WERI-Rb-1 (cell line): ENCODE measurements around the gene TEX12.

Source experiments
- DNase-seq: peaks from one replicate; pipeline ENCODE4 v3.0.0-alpha.2; 2020
- H3K27ac ChIP-seq: fragments of 250-450 bp; sonication (Bioruptor Pico); 2 replicates; pipeline ENCODE4 v1.5.1; 2020; ENCODE audit warnings: mild to moderate bottlenecking, moderate library complexity
- H3K27me3 ChIP-seq: fragments of 250-450 bp; sonication (Bioruptor Pico); 2 replicates; pipeline ENCODE4 v1.5.1; 2021; ENCODE audit warnings: mild to moderate bottlenecking, low read depth, moderate library complexity; ENCODE audit not compliant: insufficient read depth, severe bottlenecking
- H3K36me3 ChIP-seq: fragments of 250-450 bp; sonication (Bioruptor Pico); 2 replicates; pipeline ENCODE4 v1.5.1; 2020; ENCODE audit warnings: mild to moderate bottlenecking, moderate library complexity
- H3K4me3 ChIP-seq: 2 replicates; pipeline ENCODE4 v1.5.1; 2011; ENCODE audit warnings: low read depth, mild to moderate bottlenecking, control low read depth, low read length
- H3K9me3 ChIP-seq: fragments of 250-450 bp; sonication (Bioruptor Pico); 2 replicates; pipeline ENCODE4 v1.5.1; 2021; ENCODE audit warnings: mild to moderate bottlenecking, moderate library complexity; ENCODE audit not compliant: severe bottlenecking
- CTCF ChIP-seq: IDR thresholded peaks from 2 replicates; pipeline ENCODE4 v1.5.1; 2011; ENCODE audit warnings: low read depth, mild to moderate bottlenecking, control low read depth, inconsistent platforms, low read length

The TEX12 gene

GRCh38 chr11:112212290-112212689 is 45.1 kb downstream of the TEX12 start:
- no peak overlapping the region for H3K27ac ChIP-seq
- H3K36me3 ChIP-seq: no peaks in the 10 kb centered on the region

GRCh38 chr11:112212710-112213109 is 45.5 kb downstream of the TEX12 start:
- no peak for DNase-seq

More at GRCh38 chr11:112212290-112212689, 45.1 kb downstream of the TEX12 start:
- no peaks in the 10 kb centered on the region for H3K27me3 ChIP-seq
- H3K4me3 ChIP-seq: no peak overlapping the region
- no peaks in the 10 kb centered on the region for H3K9me3 ChIP-seq
- no peak for DNase-seq
- no peak for TF ChIP-seq CTCF

GRCh38 chr11:112213753-112214152 is 46.6 kb downstream of the TEX12 start:
- Histone ChIP-seq H3K36me3 (no peaks in the 10 kb centered on the region), H3K9me3 (no peaks in the 10 kb centered on the region)
- TF ChIP-seq CTCF: no peak

More at GRCh38 chr11:112212710-112213109, 45.5 kb downstream of the TEX12 start:
- Histone ChIP-seq H3K9me3 (no peaks in the 10 kb centered on the region), H3K4me3 (no peak overlapping the region), H3K27me3 (no peaks in the 10 kb centered on the region), H3K27ac (no peak overlapping the region), H3K36me3 (no peaks in the 10 kb centered on the region)
- TF ChIP-seq CTCF: no peak

GRCh38 chr11:112215621-112216020 is 48.4 kb downstream of the TEX12 start:
- DNase-seq: no peak
- Histone ChIP-seq H3K4me3 (no peak overlapping the region), H3K27ac (no peak overlapping the region), H3K9me3 (no peaks in the 10 kb centered on the region), H3K36me3 (no peaks in the 10 kb centered on the region), H3K27me3 (no peaks in the 10 kb centered on the region)
- TF ChIP-seq CTCF: no peak

More at GRCh38 chr11:112213753-112214152, 46.6 kb downstream of the TEX12 start:
- H3K4me3 ChIP-seq: no peak overlapping the region
- H3K27ac ChIP-seq: no peak overlapping the region
- no peak for DNase-seq
- H3K27me3 ChIP-seq: no peaks in the 10 kb centered on the region

- no peaks in the 10 kb centered on the region for H3K9me3 ChIP-seq
- no peak for DNase-seq
- H3K36me3 ChIP-seq: no peaks in the 10 kb centered on the region
- no peak overlapping the region for H3K4me3 ChIP-seq
- H3K27ac ChIP-seq: no peak overlapping the region
- no peak for TF ChIP-seq CTCF
- H3K27me3 ChIP-seq: no peaks in the 10 kb centered on the region
Measured at GRCh38 chr11:112216561-112217105, 49.5 kb downstream of the TEX12 start.
